ENCODE data around the gene NAA25.
"Not testable (repeated sequence)": the region's sequence is repeated elsewhere in the genome, so short reads cannot be mapped to it uniquely, and the experiment has no call there.

Gene NAA25

DNA sequence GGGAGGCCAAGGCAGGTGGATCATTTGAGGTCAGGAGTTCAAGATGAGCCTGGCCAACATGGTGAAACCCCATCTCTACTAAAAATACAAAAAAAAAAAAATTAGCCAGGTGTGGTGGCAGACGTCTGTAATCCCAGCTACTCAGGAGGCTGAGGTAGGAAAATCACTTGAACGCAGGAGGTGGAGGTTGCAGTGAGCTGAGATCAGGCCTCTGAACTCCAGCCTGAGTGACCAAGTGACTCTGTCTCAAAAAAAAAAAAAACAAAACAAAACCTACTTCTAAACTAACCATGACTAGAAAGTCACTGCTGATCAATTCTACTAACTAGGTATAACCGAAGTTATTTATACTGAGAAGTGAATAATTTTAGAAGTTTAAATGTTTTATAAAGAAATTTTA, 99.0 kb downstream of the NAA25 start:
- not testable (repeated sequence) for DNase-seq (ENCODE audit: low spot score)

DNA sequence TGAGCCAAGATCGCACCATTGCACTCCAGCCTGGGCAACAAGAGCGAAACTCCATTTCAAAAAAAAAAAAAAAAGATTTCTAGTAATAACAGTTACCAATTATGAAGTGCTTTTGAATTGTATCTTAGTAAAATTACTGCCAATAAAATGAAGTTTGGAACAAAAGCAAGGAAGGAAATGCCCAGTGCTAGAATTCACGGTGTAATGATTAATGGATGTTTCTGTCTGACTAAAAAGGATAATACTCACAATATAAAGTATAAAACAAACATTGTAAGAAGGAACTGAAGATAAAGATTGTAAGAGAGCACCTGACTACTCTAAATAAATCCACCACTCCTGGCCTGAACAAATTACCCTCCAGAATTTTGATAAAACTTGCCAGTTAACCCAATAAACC, 99.7 kb downstream of the NAA25 start:
- no peak for DNase-seq (ENCODE audit: low spot score)

DNA sequence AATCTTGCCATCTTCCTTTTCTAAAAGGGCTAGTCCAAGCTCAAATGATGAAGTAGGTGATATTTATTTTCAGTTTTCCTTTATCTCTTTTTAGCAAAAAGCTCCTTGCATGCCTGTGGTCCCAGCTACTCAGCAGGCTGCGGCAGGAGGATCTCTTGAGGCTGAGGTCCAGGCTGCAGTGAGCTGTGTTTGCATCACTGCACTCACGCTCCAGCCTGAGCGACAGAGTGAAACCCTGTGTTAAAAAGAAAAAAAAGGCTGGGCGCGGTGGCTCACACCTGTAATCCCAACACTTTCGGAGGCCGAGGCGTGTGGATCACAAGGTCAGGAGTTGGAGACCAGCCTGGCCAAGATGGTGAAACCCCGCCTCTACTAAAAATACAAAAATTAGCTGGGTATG, 100.6 kb downstream of the NAA25 start:
- DNase-seq (ENCODE audit: low spot score), result no peak

DNA sequence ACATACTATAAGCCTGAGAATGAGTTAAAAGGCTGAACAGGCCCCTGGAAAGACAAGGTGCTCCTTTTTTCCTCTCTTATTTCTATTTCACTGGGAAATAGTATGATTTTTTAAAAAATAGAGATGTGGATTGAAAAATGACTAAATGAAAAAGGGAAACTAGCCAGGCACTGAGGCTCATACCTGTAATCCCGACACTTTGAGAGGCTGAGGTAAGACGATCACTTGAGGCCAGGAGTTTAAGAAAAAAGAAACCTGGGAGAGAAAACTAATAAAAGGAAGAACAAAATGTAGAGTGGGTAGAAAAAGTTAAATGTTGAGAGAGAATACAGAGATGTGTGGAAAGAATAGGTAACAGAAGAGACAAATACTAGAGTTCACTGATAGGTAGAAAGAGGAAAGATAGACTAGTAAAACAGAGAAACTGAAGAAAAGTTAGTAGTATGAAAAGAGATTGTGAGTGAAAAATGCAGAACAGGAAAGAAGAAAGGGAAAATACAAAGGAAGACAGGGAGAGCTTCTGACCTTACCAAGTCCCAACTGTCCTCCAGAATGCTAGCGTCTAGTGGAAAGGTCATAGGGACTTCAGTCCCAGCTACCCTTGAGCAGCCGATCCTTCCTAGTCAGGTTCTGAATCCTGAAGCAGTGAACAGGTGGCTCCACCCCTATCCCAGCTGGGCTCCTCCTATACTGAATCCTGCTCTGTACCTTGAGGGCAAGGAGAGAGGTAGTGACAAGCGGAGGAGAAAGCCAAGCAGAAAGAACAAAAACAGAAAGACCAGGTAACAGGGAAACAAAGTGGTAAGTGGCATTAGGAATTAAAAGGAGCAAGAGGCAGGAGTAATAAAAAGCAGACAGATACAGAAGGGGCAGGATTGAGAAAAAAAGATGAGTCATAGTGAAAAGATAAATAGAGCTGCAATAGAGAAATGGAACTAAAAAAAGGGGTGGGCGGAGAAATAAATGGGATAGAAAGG, 102.9 kb downstream of the NAA25 start:
- no peak for DNase-seq (ENCODE audit: low spot score)

DNA sequence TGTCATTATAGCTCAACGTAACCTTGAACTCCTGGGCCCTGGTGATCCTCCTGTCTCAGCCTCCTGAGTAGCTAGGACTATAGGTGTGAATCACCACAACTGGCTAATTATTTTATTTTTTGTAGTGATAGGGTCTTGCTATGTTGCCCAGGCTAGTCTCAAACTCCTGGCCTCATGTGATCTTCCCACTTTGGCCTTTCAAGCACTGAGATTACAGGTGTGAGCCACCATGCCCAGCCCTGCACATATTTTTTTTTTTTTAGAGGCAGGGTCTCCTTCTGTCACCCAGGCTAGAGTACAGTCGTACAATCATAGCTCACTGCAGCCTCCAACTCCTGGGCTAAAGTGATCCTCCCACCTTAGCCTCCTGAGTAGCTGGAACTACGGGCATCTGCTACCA, 104.5 kb downstream of the NAA25 start:
- DNase-seq (ENCODE audit: low spot score), result no peak

DNA sequence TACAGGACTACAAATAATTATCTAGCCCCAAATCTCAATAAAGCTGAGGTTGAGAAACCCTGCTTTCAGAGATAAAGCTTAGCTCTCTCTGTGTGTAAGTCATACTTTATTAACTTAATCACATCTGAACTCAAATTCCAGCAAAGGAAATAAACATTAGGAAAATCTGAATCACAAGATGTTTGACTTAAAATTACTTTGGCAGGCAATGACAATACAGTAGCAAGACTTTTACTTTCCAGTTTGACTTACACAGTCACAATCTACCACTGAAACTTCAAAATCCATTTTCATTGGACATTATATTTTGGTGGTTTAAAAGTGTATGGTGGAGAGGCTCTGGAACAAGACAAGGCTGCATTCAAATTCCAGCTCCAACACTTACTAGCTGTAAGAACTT, 107.0 kb downstream of the NAA25 start:
- DNase-seq (ENCODE audit: low spot score), result no peak

DNA sequence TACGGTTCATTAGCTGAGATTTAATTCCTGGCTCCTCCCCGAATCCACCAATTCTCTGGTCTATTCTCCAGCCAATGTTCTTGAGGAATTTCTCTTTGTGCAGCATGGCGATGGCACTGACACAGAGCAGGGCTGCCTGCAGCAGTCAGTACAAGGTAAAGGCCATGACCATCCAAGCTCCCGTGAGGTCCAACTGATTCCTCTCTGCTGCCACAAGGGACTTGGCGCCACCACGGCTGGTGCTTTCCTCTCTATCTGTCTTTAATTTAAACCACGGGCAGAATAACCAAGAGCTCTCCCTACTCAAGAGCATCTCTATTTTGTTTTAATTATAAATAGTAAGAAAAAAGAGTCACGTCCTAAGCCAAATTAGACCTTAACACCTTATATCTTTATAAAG, 107.8 kb downstream of the NAA25 start:
- no peak for DNase-seq (ENCODE audit: low spot score)

DNA sequence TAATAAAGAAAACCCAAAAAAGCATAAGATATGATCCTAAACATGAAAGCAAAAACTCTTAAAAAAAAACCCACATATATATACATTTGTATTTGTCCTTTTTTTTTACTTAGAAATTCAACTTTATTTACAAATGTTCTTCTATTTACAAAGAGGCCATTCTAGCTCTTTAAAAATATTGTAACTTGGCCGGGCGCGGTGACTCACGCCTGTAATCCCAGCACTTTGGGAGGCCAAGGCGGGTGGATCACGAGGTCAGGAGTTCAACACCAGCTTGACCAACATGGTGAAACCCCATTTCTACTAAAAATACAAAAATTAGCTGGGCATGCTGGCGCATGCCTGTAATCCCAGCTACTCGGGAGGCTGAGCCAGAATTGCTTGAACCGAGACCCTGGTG, 109.5 kb downstream of the NAA25 start:
- DNase-seq (ENCODE audit: low spot score), result not testable (repeated sequence)

DNA sequence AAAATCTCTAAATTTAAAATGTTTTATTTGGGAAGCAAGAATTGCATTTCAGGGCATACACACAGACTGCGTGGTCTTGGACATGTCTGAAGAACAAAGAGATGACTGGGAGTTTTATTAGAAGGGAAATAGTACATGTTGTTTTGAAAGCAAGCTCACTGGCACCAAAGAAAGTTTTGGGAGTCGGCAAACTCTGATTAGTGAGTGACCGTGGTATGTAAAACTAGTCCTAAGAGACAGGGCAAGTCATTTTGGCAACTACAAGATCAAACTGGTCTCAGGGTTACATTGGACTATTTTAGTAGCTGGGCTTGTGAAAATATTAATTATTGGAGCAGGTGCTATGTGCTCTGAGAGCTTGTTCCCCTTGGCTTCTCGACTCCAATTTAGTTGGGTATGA, 110.6 kb downstream of the NAA25 start:
- DNase-seq (ENCODE audit: low spot score), result no peak

DNA sequence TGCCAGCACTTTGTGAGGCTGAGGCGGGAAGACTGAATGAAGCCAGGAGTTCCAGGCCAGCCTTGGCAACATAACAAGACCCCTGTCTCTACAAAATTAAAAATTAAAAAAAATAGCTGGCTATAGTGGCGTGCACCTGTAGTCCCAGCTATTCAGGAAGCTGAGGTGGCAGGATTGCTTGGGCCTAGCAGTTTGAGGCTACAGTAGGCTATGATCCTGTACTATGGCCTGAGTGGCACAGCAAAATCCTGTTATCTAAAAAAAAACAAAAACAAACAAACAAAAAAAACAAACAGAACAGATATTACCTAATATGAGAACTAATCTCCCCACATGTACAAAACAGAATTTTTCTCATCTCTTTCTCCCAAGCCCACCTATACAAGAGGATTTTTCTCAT, 111.3 kb downstream of the NAA25 start:
- DNase-seq (ENCODE audit: low spot score), result no peak

DNA sequence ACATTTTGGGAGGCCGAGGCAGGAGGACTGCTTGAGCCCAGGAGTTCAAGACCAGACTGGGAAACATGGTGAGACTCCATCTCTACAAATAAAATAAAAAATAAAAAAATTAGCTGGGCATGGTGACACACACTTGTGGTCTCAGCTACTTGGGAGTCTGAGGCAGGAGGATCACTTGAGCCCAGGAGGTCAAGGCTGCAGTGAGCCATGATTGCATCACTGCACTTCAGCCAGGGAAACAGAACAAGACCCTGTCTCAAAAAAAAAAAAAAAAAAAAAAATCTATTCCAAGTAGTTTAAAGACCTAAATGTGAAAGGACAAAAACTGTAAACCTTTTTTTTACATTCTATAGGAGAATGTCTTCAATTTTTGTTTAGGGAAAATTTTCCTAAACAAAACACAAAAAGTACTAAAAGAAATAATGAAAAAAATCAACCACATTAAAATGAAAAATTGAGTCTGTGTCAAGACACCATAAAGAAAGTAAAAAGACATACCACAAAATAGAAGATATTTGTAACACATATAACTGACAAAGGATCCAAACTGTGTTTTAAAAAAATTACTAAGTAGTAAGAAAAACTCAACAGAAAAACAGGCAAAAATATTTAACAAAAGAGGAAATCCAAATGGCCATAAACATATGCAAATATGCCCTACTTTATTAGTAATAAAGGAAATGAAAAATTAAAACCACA, 112.7 kb downstream of the NAA25 start:
- DNase-seq (ENCODE audit: low spot score), result no peak

DNA sequence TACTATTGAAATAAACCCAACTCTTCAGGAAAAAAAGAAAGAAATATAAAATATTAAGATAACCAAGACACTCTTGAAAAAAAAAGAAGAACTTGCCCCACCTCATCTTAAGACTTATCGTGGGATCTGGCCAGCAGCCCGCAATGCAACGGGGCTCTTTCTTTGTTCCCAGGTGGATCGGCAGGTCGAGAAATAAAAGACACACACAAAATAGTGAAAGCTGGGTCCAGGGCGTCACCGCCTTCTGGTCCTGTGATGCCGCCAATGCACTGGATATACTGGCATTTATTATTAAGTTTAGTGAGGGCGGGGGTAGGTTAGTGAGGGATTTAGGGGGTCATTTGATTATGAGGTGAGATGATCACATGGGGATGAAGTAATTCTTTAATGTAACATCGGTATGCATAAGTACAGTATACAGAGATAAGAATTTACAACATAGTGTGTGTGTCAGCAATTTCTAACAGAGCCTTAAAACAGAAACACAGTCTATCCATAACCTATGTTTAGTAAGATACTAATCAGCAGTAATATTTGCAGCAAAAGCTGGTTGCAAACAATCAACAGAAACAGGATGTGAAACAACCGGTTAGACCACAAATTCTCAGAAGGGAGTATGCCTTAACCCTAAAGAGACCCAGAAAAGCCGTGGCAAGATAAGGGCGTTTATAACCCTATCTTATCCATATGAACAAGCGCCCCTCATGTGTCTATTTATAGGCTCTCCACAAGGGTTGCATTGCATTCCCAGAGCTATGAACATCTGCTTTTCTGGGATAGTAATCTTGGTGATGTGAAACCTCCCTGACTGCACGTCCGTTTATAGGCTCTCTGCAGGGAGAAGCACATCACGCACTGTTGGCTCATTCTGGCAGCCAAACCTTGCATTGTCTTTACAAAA, 114.1 kb downstream of the NAA25 start:
- not testable (repeated sequence) for DNase-seq (ENCODE audit: low spot score)

DNA sequence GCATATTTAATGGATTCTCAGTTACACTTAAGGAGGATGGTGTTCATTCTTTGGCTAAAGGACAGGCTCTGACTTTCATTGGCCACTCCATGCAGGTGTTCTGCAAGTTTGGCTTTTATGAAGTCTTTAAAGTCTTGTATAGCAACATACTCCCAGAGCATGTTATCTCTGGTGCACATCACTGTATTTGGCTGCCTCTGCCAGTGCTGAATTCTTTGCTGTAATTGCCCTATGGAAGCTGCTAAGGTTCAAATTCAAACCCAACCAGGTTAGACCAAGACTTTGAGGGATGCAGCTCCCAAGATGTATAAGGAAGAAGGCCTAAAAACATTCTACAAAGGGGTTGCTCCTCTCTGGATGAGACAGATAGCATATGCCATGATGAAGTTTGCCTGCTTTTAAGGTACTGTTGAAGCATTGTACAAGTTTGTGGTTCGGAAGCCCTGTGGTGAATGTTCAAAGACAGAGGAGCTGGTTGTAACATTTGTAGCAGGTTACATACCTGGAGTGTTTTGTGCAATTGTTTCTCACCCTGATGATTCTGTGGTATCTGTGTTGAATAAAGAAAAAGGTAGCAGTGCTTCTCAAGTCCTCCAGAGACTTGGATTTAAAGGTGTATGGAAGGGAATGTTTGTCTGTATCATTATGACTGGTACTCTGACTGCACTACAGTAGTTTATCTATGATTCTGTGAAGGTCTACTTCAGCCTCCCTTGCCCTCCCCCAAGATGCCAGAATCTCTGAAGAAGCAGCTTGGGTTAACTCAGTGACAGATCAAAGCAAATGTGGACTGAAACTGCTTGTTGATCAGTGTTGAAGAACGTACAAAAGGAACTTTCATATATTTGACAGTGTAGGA, 115.1 kb downstream of the NAA25 start:
- DNase-seq (ENCODE audit: low spot score), result no peak

DNA sequence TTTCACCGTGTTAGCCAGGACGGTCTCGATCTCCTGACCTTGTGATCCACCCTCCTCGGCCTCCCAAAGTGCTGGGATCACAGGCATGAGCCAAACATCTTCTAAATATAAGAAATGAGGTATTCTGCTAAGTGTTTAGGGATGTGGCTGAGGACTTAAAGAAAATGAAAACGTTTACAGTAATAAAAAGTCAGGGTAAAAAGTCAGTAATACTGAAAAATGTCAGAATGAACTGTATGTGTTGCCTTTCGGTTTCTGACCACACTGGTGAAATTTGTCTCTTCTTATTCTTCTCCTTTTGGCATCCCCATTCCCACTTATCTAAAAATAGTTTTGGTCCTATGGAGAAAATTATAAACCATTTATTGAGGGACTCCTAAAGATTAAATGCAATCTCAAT, 116.1 kb downstream of the NAA25 start:
- DNase-seq (ENCODE audit: low spot score), result no peak

DNA sequence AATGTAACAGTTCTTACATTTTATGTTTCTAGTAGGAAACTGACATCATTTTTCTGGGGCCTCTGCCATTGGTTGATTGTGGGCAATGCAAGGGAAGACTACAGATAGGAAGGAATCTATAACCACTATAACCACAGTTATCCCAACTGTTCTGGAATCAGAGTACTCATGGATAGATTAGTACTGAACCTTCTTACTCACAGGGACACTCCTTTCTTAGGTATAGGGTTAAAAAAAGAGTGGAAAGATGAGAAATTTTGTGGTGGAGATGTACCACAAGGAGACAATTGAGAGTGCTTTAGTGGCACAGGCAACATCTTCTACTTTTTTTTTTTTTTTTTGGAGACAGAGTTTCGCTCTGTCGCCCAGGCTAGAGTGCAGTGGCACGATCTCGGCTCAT, 116.6 kb downstream of the NAA25 start:
- DNase-seq (ENCODE audit: low spot score), result no peak

DNA sequence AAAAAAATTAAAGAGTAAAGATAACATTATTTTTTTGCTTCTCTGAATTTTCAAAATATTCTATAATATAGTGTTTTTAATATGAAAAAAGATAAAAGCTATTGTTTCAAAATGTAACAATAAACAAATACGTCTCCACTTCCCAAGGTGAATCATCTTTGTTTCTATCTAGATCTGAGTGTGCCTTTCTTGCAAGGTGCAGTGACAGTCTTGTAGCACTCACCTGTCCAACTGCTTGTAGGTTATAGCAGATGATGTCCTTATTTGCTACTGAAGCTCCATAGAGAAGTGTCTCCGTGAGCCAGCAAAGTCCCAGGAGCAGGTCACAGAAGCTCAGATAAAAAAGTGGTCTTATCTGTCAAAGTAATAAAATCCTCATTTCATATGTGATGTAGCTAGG, 117.0 kb downstream of the NAA25 start:
- DNase-seq (ENCODE audit: low spot score), result no peak

DNA sequence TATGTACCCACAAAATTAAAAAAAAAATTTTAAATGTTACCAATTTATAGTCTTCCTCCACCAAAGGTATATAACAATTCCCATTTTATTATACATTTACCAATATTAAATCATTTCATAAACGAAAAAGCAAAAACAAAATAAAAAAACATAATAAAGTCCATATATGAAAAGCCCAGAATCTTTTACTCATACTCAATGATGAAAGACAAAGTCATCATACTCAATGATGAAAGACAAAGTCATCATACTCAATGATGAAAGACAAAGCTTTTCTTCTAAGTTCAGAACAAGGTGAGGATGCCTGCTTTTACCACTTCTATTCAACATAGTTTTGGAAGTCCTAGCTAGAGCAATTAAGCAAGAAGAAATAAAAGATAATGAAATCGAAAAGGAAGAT, 123.8 kb downstream of the NAA25 start:
- no peak for DNase-seq (ENCODE audit: low spot score)

DNA sequence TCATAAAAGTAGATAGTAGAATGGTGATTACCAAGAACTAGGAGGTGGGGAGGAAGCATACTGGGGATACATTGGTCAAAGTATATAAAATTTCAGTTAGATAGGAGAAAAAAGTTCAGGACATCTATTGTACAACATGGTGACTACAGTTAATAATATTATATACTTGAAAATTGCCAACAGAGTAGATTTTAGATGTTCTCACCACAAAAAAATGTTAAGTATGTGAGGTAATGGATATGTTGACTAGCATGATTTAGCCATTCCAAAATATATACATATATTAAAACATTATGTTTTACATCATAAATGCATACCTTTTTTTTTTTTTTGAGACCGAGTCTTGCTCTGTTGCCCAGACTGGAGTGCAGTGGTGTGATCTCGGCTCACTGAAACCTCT, 126.6 kb downstream of the NAA25 start:
- no peak for DNase-seq (ENCODE audit: low spot score)

DNA sequence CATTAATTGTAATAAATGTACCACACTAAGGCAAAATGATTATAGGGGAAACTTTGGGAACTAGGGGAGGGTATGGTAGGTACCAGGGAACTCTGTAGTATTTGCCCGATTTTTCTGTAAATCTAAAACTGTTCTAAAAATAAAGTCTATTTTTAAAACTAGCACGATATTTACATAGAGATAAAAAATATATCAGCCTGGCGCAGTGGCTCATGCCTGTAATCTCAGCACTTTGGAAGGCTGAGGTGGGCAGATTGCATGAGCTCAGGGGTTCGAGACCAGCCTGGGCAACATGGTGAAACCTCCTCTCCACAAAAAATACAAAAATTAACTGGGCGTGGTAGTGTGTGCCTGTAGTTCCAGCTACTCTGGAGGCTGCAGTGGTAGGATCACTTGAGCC, 128.0 kb downstream of the NAA25 start:
- no peak for DNase-seq (ENCODE audit: low spot score)

DNA sequence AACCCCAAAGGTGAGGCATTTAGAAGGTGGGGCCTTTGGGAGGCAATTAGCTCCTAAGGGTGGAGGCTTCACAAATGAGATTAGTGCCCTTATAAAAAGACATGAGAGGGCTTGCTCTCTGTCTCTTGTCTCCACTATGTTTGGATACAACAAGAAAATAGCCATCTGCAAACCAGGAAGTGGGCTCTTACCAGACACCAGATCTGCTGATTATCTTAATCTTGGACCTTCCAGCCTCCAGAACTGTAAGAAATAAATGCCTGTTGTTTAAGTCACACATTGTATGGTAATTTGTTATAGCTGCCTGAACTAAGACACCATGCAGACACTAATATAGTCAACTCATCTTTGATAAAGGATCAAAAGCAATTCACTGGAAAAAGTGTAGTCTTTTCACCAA, 130.0 kb downstream of the NAA25 start:
- no peak for DNase-seq (ENCODE audit: low spot score)

DNA sequence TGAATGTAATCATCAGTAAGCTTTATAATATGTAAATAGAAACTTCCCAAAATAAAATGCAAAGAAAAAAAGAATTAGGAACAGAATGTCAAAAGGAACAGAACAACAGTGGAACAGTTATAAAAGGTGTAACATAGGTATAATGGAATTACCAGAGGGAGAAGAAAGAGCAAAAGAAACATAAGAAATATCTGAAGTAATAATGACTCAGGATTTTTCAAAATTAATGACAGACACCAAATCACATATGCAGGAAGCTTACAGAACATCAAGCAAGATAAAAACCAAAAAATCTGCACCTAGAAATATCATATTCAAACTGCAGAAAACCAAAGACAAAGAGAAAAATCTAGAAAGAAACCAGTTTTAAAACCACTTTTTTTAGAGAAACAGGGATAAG, 131.7 kb downstream of the NAA25 start:
- no peak for DNase-seq (ENCODE audit: low spot score)

Data from COLO829 (cell line).